HG03175 (cell line): ENCODE data around the gene EFNA3.

Experiments
- ATAC-seq: cut with Tn5 transposase; IDR thresholded peaks from one replicate; pipeline ENCODE4 v1.9.1; 2021; ENCODE audit warnings: mild to moderate bottlenecking, moderate library complexity; ENCODE audit not compliant: unreplicated experiment

The EFNA3 gene, protein sequence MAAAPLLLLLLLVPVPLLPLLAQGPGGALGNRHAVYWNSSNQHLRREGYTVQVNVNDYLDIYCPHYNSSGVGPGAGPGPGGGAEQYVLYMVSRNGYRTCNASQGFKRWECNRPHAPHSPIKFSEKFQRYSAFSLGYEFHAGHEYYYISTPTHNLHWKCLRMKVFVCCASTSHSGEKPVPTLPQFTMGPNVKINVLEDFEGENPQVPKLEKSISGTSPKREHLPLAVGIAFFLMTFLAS

DNA sequence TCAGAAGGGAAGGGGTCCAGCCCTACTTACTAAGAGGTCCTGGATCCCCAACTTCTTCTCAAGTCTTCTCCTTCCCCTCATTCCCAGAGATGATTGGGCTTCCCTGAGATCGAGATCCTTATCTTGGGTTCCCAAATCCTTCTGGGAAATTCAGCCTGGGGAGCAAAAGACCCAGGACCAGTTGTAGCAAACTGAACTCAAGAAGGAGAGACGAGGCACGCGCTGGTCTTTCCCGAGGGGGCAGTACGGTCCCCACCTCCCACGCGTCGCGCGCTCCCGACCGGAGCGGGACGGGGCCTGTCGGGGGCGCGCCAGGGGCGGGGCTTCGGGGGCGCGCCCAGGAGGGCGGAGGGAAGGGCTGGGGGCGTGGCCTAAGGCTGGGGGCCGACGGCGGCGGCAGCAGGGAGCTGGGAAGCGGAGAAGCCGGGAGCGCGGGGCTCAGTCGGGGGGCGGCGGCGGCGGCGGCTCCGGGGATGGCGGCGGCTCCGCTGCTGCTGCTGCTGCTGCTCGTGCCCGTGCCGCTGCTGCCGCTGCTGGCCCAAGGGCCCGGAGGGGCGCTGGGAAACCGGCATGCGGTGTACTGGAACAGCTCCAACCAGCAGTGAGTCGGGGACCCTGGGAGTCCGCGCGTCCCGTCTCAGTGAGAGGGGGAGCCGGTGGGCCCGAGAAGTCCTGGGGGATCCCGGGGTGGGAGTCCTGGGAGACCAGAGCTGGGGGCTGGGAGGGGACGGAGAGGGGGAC, at the start of gene EFNA3:
Gene EFNA3 (plus strand): TSS at position 369 of the 741 bp plus-strand sequence. CDS start 105 bp downstream, at position 474.
- ATAC-seq = no peak

DNA sequence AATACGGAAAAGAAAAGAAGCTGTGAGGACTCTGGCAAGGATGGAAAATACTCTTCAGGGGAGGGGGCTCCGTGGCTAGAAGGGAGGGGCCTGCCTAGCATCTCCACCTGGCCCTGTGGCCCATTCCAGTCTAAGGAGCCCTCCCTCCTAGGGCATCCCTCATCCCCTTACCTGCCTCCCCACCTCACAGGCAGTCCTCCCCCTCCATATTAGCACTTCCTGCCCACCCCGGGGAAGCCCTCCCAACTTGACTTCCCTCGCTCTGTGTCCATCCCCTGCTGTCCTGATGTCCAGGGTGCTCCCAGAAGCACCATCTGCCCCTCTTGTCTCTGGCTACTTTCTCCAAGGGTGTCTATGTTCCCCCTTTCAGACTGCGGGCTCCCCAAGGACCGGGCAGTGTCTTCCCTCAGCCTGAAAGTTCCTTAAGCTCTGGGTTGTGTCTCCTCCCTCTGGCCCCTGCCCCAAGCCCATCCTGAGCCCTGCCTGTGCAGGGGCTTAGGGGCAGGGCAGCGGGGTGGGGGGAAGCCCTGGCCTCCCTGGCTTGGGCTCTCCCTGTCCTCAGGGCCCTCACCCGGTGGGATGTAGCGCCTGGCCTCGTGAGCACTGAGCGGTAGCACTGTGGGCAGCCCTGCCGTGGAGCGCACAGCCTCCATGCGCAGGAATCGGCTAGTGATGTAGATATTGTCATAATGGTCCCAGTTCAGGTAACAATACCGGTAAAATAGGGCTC, 49.0 kb upstream of the EFNA3 start:
- no peak for ATAC-seq

DNA sequence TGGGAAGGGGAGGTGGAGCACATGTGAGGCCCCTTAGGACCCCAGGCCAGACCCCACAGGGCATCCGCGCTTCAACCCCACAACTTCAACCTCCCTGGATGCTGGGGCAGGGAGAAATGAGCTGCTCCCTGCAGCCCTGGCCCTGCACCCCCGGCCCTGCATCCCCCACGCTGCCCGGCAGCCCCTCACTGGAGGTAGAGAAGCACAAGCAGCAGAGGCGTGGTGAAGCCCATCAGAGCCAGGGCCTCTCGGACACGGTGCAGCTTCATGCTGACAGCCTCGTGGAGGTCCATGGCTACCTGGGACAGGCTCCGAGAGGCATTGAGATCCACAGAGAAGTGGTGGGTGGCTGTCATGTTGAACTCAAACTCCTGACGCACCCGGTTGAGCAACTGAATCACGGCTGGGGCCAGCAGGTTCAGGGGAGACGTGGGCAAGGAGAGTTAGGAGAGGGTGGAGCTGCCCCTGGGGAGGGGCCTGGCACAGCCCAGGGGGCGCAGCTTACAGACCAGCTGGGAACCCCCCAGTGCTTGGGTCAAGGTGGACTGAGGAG, 48.3 kb upstream of the EFNA3 start:
- ATAC-seq = no peak

DNA sequence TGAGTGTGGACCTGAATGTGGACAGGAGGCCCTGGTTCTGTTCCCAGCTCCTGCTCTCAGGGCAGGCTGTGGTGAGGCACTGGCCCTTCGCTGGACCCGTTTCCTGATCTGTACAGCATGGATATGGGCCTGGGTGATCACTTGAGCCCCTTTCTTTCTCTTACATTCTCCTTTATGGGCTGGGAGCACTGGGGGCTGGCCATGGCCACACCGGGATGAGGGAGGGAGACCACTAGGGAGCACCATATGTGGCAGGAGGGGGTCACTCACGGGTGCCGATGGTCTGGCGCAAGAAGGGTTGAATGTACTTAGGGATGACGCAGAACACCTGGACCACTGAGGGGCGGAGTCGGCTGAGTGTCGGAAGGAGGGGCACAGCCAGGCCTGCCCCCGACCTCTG, 47.7 kb upstream of the EFNA3 start:
- ATAC-seq = no peak

GRCh38 chr1:155032886-155033285, 45.8 kb upstream of the EFNA3 start:
- ATAC-seq = no peak

GRCh38 chr1:155033524-155033923, 45.1 kb upstream of the EFNA3 start, which contains the start of the genes DCST1 and DCST2:
TSS of gene DCST1 (plus strand) at chr1:155033824. CDS start at chr1:155034037, 213 bp downstream.
TSS of gene DCST2 (minus strand) at chr1:155033781. CDS start at chr1:155033701, 80 bp downstream.
- no peak for ATAC-seq

- no peak for ATAC-seq
Observed at GRCh38 chr1:155034318-155035208, 44.1 kb upstream of the EFNA3 start.

GRCh38 chr1:155035936-155036335, 42.7 kb upstream of the EFNA3 start:
- no peak for ATAC-seq

DNA sequence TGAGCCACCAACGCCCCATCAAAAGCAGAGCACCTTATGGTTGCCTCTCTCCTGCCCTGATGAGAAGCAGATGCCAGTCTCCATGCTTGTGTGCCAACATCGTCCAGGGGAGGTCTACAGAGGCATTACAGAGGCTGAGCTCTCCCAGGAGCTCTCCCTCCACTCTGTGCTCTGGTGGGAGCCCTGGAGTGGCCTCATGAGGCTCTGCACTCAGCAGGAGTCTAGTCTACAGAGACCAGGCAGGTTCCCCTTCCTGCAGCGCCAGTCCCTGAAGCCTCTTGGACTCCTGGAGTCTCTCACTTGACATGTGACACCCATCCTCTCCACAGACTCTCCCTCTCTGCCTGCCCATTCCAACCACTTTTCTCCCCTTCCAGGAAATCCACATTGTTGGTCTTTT, 41.6 kb upstream of the EFNA3 start:
- no peak for ATAC-seq

DNA sequence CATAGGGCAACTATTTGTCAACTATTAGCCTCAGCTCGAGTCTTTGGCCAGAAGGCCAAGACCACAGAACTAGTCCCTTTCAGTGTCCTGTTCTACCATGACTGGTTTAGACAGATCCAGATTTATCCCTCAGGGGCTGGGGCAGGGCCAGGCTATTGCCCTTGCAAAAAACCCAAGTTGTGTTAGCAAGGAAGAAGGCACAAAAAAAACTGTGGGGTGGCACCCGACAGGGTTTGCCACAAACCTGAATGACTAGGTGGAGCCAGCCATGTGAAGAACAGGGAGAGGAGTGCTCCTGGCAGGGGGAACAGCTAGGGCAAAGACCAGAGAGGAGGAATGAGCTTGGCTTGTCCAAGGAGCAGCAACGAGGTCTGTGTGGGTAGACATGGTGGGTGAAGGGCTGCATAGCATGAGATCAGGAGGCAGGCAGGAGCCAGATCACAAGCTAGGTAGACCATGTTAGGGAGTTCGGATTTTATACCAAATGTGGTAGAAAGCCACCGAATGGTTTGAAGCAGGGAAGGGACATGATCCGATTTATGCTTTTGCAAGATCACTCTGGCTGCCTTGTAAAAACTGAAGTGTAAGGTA, 40.7 kb upstream of the EFNA3 start:
- no peak for ATAC-seq

GRCh38 chr1:155038602-155039307, 39.9 kb upstream of the EFNA3 start:
- ATAC-seq = no peak

DNA sequence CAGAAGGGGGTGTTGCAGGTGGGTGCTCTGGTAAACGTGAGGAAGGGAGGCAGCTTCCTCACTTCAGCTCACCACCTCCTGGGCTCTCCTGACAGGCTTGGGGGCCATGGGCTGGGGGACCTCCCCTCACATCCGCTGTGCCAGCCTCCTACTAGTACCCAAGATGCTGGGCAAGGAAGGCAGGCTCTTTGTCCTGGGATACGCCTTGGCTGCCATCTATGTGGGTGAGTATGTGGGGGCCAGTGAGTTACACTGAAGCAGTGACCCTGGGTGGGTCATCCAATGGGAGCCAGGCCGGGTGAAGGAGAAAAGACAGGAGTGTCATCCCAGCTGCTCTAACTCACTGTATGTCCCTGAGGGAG, 39.3 kb upstream of the EFNA3 start:
- no peak for ATAC-seq

DNA sequence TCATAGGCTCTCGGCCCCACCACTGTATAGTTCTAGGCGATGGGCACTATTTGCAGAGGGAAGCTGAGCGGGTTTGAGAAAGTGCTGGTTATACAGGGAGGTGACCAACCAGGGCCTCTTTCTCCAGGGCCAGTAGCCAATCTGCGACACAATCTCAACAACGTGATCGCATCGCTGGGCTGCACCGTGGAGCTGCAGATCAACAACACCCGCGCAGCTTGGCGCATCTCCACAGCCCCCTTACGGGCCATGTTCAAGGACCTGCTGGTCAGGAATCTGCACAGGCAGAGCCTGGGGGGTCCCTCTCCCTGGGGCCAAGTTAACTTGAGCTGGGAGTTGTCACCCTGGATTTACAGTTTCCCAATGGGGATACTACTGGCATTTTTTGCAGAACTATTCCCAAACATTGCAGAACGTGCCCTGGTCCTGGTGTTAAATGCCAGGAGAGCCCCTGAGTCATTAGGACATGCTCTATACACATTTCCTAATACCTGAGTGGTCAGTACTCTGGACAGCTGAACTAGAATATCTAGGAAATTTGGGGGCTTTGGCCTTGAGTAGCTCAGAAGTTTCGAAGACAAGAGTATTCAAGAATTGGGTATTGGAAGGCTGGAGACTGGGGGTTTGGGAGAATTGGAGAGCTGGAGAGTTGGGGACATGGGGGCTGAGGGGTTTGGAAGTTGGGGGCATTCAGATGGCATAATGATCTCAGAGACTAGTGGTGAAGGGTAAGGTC, 38.1 kb upstream of the EFNA3 start:
- ATAC-seq = no peak

DNA sequence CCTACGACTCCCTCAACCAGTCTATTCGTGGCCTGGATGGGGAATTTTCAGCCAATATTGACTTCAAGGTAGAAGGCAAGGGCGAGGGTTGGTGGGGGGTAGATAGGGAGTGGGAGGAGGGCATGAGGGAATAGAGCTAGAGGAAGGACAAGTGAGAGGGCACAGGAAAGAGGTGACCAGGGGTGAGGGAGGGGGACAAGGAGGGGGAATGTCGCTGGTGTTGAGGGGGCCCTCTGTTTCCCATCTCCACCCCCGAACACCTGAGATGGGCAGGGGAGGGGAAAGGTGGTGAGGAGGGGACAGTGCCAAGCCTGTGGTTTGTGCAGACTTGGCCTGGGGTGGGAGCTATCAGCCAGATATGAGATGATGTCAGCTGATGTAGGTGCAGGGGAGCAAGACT, 35.8 kb upstream of the EFNA3 start:
- no peak for ATAC-seq

- ATAC-seq = no peak
Observed at GRCh38 chr1:155043301-155043702, 35.3 kb upstream of the EFNA3 start.

DNA sequence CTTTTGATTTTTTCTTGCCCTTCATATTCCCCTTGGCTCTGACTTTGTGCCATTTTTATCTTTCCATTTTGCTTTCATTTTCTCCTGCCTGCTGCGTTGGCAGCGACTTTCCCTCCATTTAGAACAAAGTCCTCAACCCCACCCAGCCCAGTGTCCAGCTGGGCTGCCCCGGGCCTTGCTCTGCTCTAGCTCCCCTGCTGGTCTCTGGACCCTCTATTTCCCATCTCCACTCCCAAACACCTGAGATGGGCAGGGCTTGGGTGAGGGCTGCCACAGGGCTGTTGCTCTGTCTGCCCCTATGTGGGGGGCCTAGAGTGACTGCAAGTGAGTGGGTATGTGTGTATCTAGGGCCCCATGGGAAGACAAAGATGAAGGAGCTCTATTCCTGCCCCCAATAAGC, 34.8 kb upstream of the EFNA3 start:
- no peak for ATAC-seq

- no peak for ATAC-seq
Observed at GRCh38 chr1:155044365-155044764, 34.3 kb upstream of the EFNA3 start.

- no peak for ATAC-seq
Observed at GRCh38 chr1:155044812-155045657, 33.6 kb upstream of the EFNA3 start.
